H1 (cell line): Measurements from ENCODE around the gene GCNT1. TPM values are rescaled to one million over a fixed set of nuclear protein-coding genes. Genes with fewer than 3 reads are reported as not detected.

Experiments used
- JUN ChIP-seq: IDR thresholded peaks from 2 replicates; pipeline ENCODE4 v1.6.1; 2011; ENCODE audit warnings: low read depth, mild to moderate bottlenecking, improper control_type of control experiment, low read length
- JUND ChIP-seq: IDR thresholded peaks from 2 replicates; pipeline ENCODE4 v1.6.1; 2011; ENCODE audit warnings: mild to moderate bottlenecking, improper control_type of control experiment, low read length
- RAD21 ChIP-seq, 2 experiments: IDR thresholded peaks in 1 of 2; conservative IDR thresholded peaks in 1 of 2; 2 replicates each; pipeline ENCODE4 v1.6.1; 2011; ENCODE audit warnings: low read depth in 2 of 2, low read length in 2 of 2, improper control_type of control experiment in 1 of 2, inconsistent platforms in 1 of 2, mild to moderate bottlenecking in 1 of 2, moderate library complexity in 1 of 2
- SP2 ChIP-seq: IDR thresholded peaks from 2 replicates; pipeline ENCODE4 v1.6.1; 2012; ENCODE audit warnings: mild to moderate bottlenecking, low read length, inconsistent platforms
- SRF ChIP-seq: IDR thresholded peaks from 2 replicates; pipeline ENCODE4 v1.6.1; 2011; ENCODE audit warnings: mild to moderate bottlenecking, low read depth, low read length, moderate library complexity
- SUZ12 ChIP-seq: fragments of 200-600 bp; sonication (generic); IDR thresholded peaks from 2 replicates; pipeline ENCODE4 v1.6.1; 2012; ENCODE audit warnings: mild to moderate bottlenecking, inconsistent platforms, low read length, moderate library complexity, mixed read lengths
- TBP ChIP-seq: IDR thresholded peaks from 2 replicates; pipeline ENCODE4 v1.6.1; 2011; ENCODE audit warnings: low read depth, low read length, improper control_type of control experiment
- TEAD4 ChIP-seq: IDR thresholded peaks from 2 replicates; pipeline ENCODE4 v1.6.1; 2012; ENCODE audit warnings: low read depth, low read length, inconsistent platforms, mixed read lengths
- polyA plus RNA-seq, 7 experiments: library from polyadenylated mRNA; depleted of rRNA in 3 of 7; stranded (reverse) in 5 of 7; unstranded in 2 of 7; fragments of >200 nt in 5 of 7; fragments of 200-250 nt in 2 of 7; gene quantifications; 1 replicate in 5 of 7; 2 replicates in 1 of 7; 4 replicates in 1 of 7; pipeline versions ENCODE4 v1.2.1 to v1.2.3, GENCODE V29; 2011 to 2013; ENCODE audit warnings: missing spikeins in 2 of 7, mixed read lengths in 2 of 7
- total RNA-seq: library from RNA; stranded (reverse); fragmentation: NEBNext Ultra II Directional; extraction: Animal tissue kit (Norgen Biotek cat#: 25700); gene quantifications from 2 replicates; pipeline ENCODE4 v1.2.1, GENCODE V29; 2021
- TF ChIP-seq, protein P1 (sequence below): IDR thresholded peaks from 2 replicates; pipeline ENCODE4 v1.6.1; 2012; ENCODE audit warnings: low read length, inconsistent platforms

GCNT1 gene
- total and polyA plus RNA-seq, 2 of the 8 experiments (the other 6 are each of a cell fraction or from before 2014, with no cell fraction given) = 13.0 to 16.5 TPM

DNA sequence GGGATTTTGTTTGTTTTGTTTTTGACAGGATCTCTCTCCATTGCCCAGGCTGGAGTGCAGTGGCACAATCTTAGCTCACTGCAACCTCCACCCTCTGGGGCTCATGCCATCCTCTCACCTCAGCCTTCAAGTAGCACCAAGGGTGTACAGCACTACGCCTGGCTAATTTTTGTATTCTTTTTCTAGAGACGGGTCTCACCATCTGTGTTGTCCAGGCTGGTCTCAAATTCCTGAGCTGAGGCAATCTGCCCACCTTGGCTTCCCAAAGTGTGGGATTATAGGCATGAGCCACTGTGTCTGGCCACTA is 7.3 kb downstream of the GCNT1 start (continued):
- TF ChIP-seq, protein P1, sequence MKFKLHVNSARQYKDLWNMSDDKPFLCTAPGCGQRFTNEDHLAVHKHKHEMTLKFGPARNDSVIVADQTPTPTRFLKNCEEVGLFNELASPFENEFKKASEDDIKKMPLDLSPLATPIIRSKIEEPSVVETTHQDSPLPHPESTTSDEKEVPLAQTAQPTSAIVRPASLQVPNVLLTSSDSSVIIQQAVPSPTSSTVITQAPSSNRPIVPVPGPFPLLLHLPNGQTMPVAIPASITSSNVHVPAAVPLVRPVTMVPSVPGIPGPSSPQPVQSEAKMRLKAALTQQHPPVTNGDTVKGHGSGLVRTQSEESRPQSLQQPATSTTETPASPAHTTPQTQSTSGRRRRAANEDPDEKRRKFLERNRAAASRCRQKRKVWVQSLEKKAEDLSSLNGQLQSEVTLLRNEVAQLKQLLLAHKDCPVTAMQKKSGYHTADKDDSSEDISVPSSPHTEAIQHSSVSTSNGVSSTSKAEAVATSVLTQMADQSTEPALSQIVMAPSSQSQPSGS = no peak
- TF ChIP-seq RAD21 (IDR thresholded peaks at IDR 0.05 in 1 of 2, conservative IDR thresholded peaks at IDR 0.05 in 1 of 2; ENCODE audit: low read depth in 2 of 2, low read length in 2 of 2) (no peak), TEAD4 (no peak), SUZ12 (no peak), SP2 (no peak), JUN (no peak), JUND (no peak), TBP (no peak), SRF (no peak)
